Gastrocnemius medialis (tissue), 4 donors: ENCODE data around the gene PXK. TPM values are rescaled to one million over a fixed set of nuclear protein-coding genes. Genes with fewer than 3 reads are reported as not detected.

Experiments
- ATAC-seq, 2 donors: fragments of 150-250 bp; one replicate each; pipeline ENCODE4 v1.9.1; 2016
- DNase-seq, 2 donors: peaks; one replicate each; pipeline ENCODE4 v3.0.0-alpha.2; 2019
- H3K27ac ChIP-seq, 4 donors: fragments of 200-600 bp; sonication (generic); 1 replicate in 1 of 4; 2 replicates in 3 of 4; pipeline ENCODE4 v1.5.1; 2016 to 2018; ENCODE audit warnings: mild to moderate bottlenecking in 2 of 4, moderate library complexity in 1 of 4
- H3K27me3 ChIP-seq, 3 donors: fragments of 200-600 bp; sonication (generic) in 2 of 3; 1 replicate in 1 of 3; 2 replicates in 2 of 3; pipeline versions ENCODE4 v1.5.1 to v1.6.0; 2016 to 2019; ENCODE audit warnings: mild to moderate bottlenecking in 1 of 3, moderate library complexity in 1 of 3
- H3K36me3 ChIP-seq, 2 donors: fragments of 200-600 bp; sonication (generic) in 1 of 2; one replicate each; pipeline ENCODE4 v1.5.1; 2017 to 2018
- H3K4me1 ChIP-seq, 2 donors: fragments of 200-600 bp; sonication (generic) in 1 of 2; one replicate each; pipeline ENCODE4 v1.5.1; 2016 to 2017; ENCODE audit warnings: mild to moderate bottlenecking in 2 of 2
- H3K4me3 ChIP-seq, 4 donors: fragments of 200-600 bp; sonication (generic) in 3 of 4; 1 replicate in 1 of 4; 2 replicates in 3 of 4; pipeline ENCODE4 v1.5.1; 2016 to 2019; ENCODE audit warnings: mild to moderate bottlenecking in 2 of 4
- H3K9me3 ChIP-seq, 3 donors: fragments of 200-600 bp; sonication (generic) in 2 of 3; 1 replicate in 1 of 3; 2 replicates in 2 of 3; pipeline ENCODE4 v1.5.1; 2016 to 2019
- CTCF ChIP-seq, 5 experiments: fragments of 450-650 bp in 3 of 5; fragments of 200-600 bp in 2 of 5; sonication (generic) in 2 of 5; IDR thresholded peaks in 4 of 5; conservative IDR thresholded peaks in 1 of 5; 1 replicate in 4 of 5; 2 replicates in 1 of 5; pipeline ENCODE4 v1.5.1; 2016 to 2019; ENCODE audit warnings: antibody characterized with exemption in 5 of 5, mild to moderate bottlenecking in 3 of 5, moderate library complexity in 3 of 5
- POLR2A ChIP-seq, 2 donors: fragments of 450-650 bp; IDR thresholded peaks; one replicate each; pipeline ENCODE4 v1.6.1; 2017; ENCODE audit warnings: antibody characterized with exemption in 2 of 2, mild to moderate bottlenecking in 2 of 2, moderate library complexity in 2 of 2
- in situ Hi-C, 4 donors: fragments of 200-750 bp; cut with MboI; loops; one replicate each; pipeline versions ENCODE4 v1.15.0 to v1.8.0; 2017; ENCODE audit warnings: low sequenced_read_pairs in 4 of 4
- intact Hi-C: fragments of 100-400 bp; cut with DNase I; formaldehyde crosslinking; loops from one replicate; pipeline ENCODE4 v1.15.1; 2023; ENCODE audit warnings: low total_unique reads
- total RNA-seq, 4 donors: library from RNA; depleted of rRNA; stranded (reverse); fragments of >200 nt; gene quantifications; one replicate each; pipeline versions ENCODE4 v1.1.0 to v1.2.3, GENCODE V29; 2016

The PXK gene
- total RNA-seq, 4 donors from 2014 or later: 21.6 to 33.6 (median 24.4) TPM

- H3K27me3 ChIP-seq: no peaks in the 10 kb centered on the region
- H3K9me3 ChIP-seq: no peaks in the 10 kb centered on the region
- in situ Hi-C loops: no loop called here
- intact Hi-C loops: no loop called here
- ATAC-seq: peak in 1 of 2 donors; percentile 26
- peak overlapping the region in 2 of 4 donors; percentile 29 to 37 for H3K27ac ChIP-seq
- H3K4me1 ChIP-seq: peaks cover 9 to 13% of the 10 kb centered on the region in 2 donors
- no peak for DNase-seq
- H3K4me3 ChIP-seq: no peak overlapping the region
- no peak for TF ChIP-seq CTCF (IDR thresholded peaks at IDR 0.05 in 4 of 5, conservative IDR thresholded peaks at IDR 0.05 in 1 of 5)
- TF ChIP-seq POLR2A (IDR thresholded peaks at IDR 0.05): no peak
- peaks cover 0 to 8% of the 10 kb centered on the region in 2 donors for H3K36me3 ChIP-seq
Observed at GRCh38 chr3:58383476-58383875, 50.8 kb downstream of the PXK start.

- in situ Hi-C loops: no loop called here
- DNase-seq (peak; percentile 27 to 28), ATAC-seq (peak; percentile 82 to 87)
- TF ChIP-seq POLR2A (IDR thresholded peaks at IDR 0.05) (no peak), CTCF (IDR thresholded peaks at IDR 0.05 in 4 of 5, conservative IDR thresholded peaks at IDR 0.05 in 1 of 5) (no peak)
- Histone ChIP-seq H3K36me3 (peaks cover 0 to 8% of the 10 kb centered on the region in 2 donors), H3K4me1 (peaks cover 13 to 14% of the 10 kb centered on the region in 2 donors), H3K4me3 (no peak overlapping the region), H3K27ac (peak overlapping the region in 2 of 4 donors; percentile 29 to 37), H3K27me3 (no peaks in the 10 kb centered on the region), H3K9me3 (no peaks in the 10 kb centered on the region)
- intact Hi-C loops: no loop called here
Observed at GRCh38 chr3:58383904-58384303, 51.2 kb downstream of the PXK start.

- in situ Hi-C loops (no loop called here), intact Hi-C loops (no loop called here)
- Histone ChIP-seq H3K27ac (no peak overlapping the region), H3K4me1 (peaks cover 14% of the 10 kb centered on the region in 2 donors), H3K36me3 (peaks cover 0 to 8% of the 10 kb centered on the region in 2 donors), H3K27me3 (no peaks in the 10 kb centered on the region), H3K9me3 (no peaks in the 10 kb centered on the region), H3K4me3 (no peak overlapping the region)
- DNase-seq (no peak), ATAC-seq (no peak)
- no peak for TF ChIP-seq POLR2A (IDR thresholded peaks at IDR 0.05)
- TF ChIP-seq CTCF (IDR thresholded peaks at IDR 0.05 in 4 of 5, conservative IDR thresholded peaks at IDR 0.05 in 1 of 5): no peak
Observed at GRCh38 chr3:58384381-58385090, 51.8 kb downstream of the PXK start.

- ATAC-seq (peak; percentile 18 to 50), DNase-seq (no peak)
- Histone ChIP-seq H3K9me3 (no peaks in the 10 kb centered on the region), H3K4me1 (peaks cover 14% of the 10 kb centered on the region in 2 donors), H3K27me3 (no peaks in the 10 kb centered on the region), H3K4me3 (no peak overlapping the region), H3K36me3 (peaks cover 0 to 8% of the 10 kb centered on the region in 2 donors), H3K27ac (peak overlapping the region in 3 of 4 donors; percentile 16 to 57 (median 39))
- in situ Hi-C loops: no loop called here
- intact Hi-C loops: no loop called here
- TF ChIP-seq CTCF (IDR thresholded peaks at IDR 0.05 in 4 of 5, conservative IDR thresholded peaks at IDR 0.05 in 1 of 5) (no peak), POLR2A (IDR thresholded peaks at IDR 0.05) (no peak)
Observed at GRCh38 chr3:58386626-58387365, 54.1 kb downstream of the PXK start.
